KMS-11 (cell line): ENCODE measurements around the gene CTNNA3.

Experiments
- H2AFZ ChIP-seq: fragments of 200-600 bp; sonication (generic); 2 replicates; pipeline ENCODE4 v1.6.1; 2016; ENCODE audit warnings: antibody characterized with exemption, mixed run types, low read depth
- H3K27ac ChIP-seq: fragments of 200-600 bp; sonication (generic); 2 replicates; pipeline ENCODE4 v1.6.1; 2016; ENCODE audit warnings: mild to moderate bottlenecking, mixed run types
- H3K27me3 ChIP-seq: fragments of 200-600 bp; sonication (generic); 2 replicates; pipeline ENCODE4 v1.6.1; 2017; ENCODE audit warnings: mild to moderate bottlenecking, low read depth, mixed run types, moderate library complexity; ENCODE audit not compliant: insufficient read depth
- H3K36me3 ChIP-seq: fragments of 200-600 bp; sonication (generic); 2 replicates; pipeline ENCODE4 v1.6.1; 2017; ENCODE audit warnings: mild to moderate bottlenecking, mixed run types; ENCODE audit not compliant: insufficient read depth
- H3K4me1 ChIP-seq: fragments of 200-600 bp; sonication (generic); 2 replicates; pipeline ENCODE4 v1.6.1; 2016; ENCODE audit warnings: mild to moderate bottlenecking, low read depth, mixed run types; ENCODE audit not compliant: poor library complexity, severe bottlenecking
- H3K4me2 ChIP-seq: fragments of 200-600 bp; sonication (generic); 2 replicates; pipeline ENCODE4 v1.7.0; 2016; ENCODE audit warnings: mild to moderate bottlenecking, mixed run types
- H3K4me3 ChIP-seq: fragments of 200-600 bp; sonication (generic); IDR thresholded peaks from 2 replicates; pipeline ENCODE4 v1.6.1; 2017; ENCODE audit warnings: low read depth, low read length, mixed read lengths; ENCODE audit not compliant: insufficient read depth
- H3K79me2 ChIP-seq: fragments of 200-600 bp; sonication (generic); 2 replicates; pipeline ENCODE4 v1.6.1; 2016; ENCODE audit warnings: low read depth, mixed run types; ENCODE audit not compliant: insufficient read depth
- H3K9ac ChIP-seq: fragments of 200-600 bp; sonication (generic); 2 replicates; pipeline ENCODE4 v1.6.1; 2016; ENCODE audit warnings: mild to moderate bottlenecking, mixed run types
- H4K20me1 ChIP-seq: fragments of 200-600 bp; sonication (generic); 2 replicates; pipeline ENCODE4 v1.6.1; 2016; ENCODE audit warnings: mild to moderate bottlenecking, mixed run types; ENCODE audit not compliant: insufficient read depth
- TF ChIP-seq, protein P1 (sequence below): fragments of 200-600 bp; sonication (generic); conservative IDR thresholded peaks from 2 replicates; pipeline ENCODE4 v1.6.1; 2017; ENCODE audit warnings: low read depth, mild to moderate bottlenecking, antibody characterized with exemption, low read length, moderate library complexity, mixed read lengths

The CTNNA3 gene

DNA sequence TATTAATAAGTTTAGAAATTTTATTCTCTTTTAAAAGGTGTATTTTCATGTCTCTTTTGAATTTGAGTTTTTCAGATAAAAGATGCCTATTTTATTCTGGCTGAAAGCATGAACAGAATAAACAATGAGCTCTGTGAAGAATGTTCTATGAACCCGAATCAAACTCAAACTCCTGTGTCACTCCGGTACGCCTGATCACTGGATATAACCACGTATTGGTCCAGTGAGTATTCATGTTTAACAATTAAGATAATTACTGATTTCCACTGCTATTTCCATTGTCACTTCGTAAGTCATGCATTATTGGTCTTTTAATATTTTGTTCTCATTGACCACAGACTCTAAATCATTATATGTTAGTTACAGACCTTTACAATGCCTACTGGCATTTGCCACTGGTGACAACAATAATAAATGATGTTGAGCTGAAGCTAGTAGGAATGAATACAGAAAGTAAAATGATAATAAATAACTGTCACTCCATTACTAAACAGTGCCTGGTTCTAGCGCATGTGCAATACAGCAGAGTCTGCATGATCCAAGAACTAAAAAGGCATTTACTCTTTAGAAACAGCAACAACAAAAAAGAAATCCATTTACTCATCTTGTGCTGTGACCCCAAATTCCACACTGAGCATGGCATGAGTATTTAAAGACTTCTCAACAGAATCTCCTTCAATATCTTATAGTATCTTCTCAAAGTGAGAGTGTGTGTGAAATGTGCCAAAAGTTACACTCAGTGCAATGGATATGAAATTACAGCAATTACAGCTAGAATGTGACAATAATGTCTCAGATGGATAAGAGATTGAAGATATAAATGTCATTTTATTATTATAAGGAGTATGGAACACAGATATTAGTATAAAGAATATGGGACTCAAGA, 1597.2 kb downstream of the CTNNA3 start:
- Histone ChIP-seq H3K4me2 (no peak overlapping the region), H3K27ac (no peak overlapping the region), H4K20me1 (no peaks in the 10 kb centered on the region), H3K9ac (no peak overlapping the region), H2AFZ (no peak overlapping the region), H3K4me1 (no peaks in the 10 kb centered on the region), H3K36me3 (no peaks in the 10 kb centered on the region), H3K27me3 (no peaks in the 10 kb centered on the region), H3K79me2 (no peaks in the 10 kb centered on the region), H3K4me3 (no peak overlapping the region)
- TF ChIP-seq, protein P1, sequence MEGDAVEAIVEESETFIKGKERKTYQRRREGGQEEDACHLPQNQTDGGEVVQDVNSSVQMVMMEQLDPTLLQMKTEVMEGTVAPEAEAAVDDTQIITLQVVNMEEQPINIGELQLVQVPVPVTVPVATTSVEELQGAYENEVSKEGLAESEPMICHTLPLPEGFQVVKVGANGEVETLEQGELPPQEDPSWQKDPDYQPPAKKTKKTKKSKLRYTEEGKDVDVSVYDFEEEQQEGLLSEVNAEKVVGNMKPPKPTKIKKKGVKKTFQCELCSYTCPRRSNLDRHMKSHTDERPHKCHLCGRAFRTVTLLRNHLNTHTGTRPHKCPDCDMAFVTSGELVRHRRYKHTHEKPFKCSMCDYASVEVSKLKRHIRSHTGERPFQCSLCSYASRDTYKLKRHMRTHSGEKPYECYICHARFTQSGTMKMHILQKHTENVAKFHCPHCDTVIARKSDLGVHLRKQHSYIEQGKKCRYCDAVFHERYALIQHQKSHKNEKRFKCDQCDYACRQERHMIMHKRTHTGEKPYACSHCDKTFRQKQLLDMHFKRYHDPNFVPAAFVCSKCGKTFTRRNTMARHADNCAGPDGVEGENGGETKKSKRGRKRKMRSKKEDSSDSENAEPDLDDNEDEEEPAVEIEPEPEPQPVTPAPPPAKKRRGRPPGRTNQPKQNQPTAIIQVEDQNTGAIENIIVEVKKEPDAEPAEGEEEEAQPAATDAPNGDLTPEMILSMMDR = no peak

DNA sequence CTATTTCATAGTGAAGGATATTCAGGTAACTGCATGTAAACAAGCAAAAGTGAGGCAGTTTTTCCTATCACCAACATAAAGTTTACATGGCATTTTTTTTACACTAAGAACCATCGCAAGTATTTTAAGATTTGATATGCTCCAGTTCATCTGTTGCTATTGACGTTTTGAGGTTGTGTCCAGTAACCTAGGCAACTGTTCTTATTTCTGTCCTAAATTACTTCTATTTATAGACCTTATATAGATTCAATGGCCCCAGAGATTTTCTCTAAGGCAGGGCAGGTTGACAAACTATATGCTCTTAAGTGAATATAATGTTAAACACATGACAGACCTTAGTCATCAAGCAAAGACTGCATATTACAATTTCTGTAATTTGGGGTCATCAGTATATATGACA, 1600.4 kb downstream of the CTNNA3 start:
- Histone ChIP-seq H3K36me3 (no peaks in the 10 kb centered on the region), H3K4me3 (no peak overlapping the region), H2AFZ (no peak overlapping the region), H4K20me1 (no peaks in the 10 kb centered on the region), H3K9ac (no peak overlapping the region), H3K4me2 (no peak overlapping the region), H3K27ac (no peak overlapping the region), H3K27me3 (no peaks in the 10 kb centered on the region), H3K4me1 (no peaks in the 10 kb centered on the region), H3K79me2 (no peaks in the 10 kb centered on the region)
- TF ChIP-seq, protein P1 = no peak

GRCh38 chr10:66085906-66086305, 1610.1 kb downstream of the CTNNA3 start:
- Histone ChIP-seq H4K20me1 (no peaks in the 10 kb centered on the region), H3K36me3 (no peaks in the 10 kb centered on the region), H3K27me3 (no peaks in the 10 kb centered on the region), H3K4me3 (no peak overlapping the region), H3K27ac (no peak overlapping the region), H3K4me1 (no peaks in the 10 kb centered on the region), H3K79me2 (no peaks in the 10 kb centered on the region), H3K9ac (no peak overlapping the region), H3K4me2 (no peak overlapping the region), H2AFZ (no peak overlapping the region)
- TF ChIP-seq, protein P1 = no peak

GRCh38 chr10:66071907-66072306, 1624.1 kb downstream of the CTNNA3 start:
- H3K27me3 ChIP-seq = no peaks in the 10 kb centered on the region
- H3K4me2 ChIP-seq = no peak overlapping the region
- H2AFZ ChIP-seq = no peak overlapping the region
- no peaks in the 10 kb centered on the region for H3K79me2 ChIP-seq
- TF ChIP-seq, protein P1 = no peak
- H3K4me1 ChIP-seq = no peaks in the 10 kb centered on the region
- H4K20me1 ChIP-seq = no peaks in the 10 kb centered on the region
- H3K9ac ChIP-seq = no peak overlapping the region
- H3K4me3 ChIP-seq = no peak overlapping the region
- H3K36me3 ChIP-seq = no peaks in the 10 kb centered on the region
- no peak overlapping the region for H3K27ac ChIP-seq
